GM21515 (cell line): ENCODE data around the gene TAF4.
"Not testable (repeated sequence)": the region's sequence is repeated elsewhere in the genome, so short reads cannot be mapped to it uniquely, and the experiment has no call there.

ENCODE experiments used
- ATAC-seq: cut with Tn5 transposase; IDR thresholded peaks from one replicate; pipeline ENCODE4 v1.9.1; 2021; ENCODE audit not compliant: unreplicated experiment

TAF4 gene, protein sequence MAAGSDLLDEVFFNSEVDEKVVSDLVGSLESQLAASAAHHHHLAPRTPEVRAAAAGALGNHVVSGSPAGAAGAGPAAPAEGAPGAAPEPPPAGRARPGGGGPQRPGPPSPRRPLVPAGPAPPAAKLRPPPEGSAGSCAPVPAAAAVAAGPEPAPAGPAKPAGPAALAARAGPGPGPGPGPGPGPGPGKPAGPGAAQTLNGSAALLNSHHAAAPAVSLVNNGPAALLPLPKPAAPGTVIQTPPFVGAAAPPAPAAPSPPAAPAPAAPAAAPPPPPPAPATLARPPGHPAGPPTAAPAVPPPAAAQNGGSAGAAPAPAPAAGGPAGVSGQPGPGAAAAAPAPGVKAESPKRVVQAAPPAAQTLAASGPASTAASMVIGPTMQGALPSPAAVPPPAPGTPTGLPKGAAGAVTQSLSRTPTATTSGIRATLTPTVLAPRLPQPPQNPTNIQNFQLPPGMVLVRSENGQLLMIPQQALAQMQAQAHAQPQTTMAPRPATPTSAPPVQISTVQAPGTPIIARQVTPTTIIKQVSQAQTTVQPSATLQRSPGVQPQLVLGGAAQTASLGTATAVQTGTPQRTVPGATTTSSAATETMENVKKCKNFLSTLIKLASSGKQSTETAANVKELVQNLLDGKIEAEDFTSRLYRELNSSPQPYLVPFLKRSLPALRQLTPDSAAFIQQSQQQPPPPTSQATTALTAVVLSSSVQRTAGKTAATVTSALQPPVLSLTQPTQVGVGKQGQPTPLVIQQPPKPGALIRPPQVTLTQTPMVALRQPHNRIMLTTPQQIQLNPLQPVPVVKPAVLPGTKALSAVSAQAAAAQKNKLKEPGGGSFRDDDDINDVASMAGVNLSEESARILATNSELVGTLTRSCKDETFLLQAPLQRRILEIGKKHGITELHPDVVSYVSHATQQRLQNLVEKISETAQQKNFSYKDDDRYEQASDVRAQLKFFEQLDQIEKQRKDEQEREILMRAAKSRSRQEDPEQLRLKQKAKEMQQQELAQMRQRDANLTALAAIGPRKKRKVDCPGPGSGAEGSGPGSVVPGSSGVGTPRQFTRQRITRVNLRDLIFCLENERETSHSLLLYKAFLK

DNA sequence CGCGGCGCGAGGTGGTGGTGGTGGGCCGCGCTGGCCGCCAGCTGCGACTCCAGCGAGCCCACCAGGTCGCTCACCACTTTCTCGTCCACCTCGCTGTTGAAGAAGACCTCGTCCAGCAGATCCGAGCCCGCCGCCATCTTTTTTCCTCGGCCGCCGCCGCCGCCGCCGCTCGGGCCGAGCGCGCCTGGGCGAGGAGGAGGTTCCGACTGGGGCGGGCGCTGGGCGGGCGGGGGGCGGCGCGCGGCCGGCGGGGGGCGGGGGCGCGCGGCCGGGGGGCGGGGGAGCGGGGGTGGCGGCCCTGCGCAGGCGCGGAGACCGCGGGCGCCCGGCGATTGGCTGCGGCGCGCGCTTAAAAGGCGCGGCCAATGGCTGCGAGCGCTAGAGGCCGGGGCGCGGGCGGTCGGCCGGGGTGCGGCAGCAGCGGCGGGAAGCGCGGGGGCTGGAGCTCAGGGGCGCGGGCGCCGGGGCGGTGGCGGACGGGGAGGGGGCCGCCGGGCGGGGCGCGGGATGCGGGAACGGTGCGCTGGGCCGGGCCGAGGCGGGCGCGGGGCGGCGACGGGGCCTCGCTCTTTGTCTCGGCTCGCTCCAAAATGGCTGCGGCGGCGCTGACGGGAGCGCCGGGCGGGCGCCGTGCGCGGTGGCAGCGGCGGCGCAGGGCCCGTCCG lies at the start of gene TAF4:
Gene TAF4, minus strand, starts transcription at position 208 of the 665 bp plus-strand sequence. Its CDS starts 71 bp downstream, at position 137.
- ATAC-seq = peak; percentile 69

DNA sequence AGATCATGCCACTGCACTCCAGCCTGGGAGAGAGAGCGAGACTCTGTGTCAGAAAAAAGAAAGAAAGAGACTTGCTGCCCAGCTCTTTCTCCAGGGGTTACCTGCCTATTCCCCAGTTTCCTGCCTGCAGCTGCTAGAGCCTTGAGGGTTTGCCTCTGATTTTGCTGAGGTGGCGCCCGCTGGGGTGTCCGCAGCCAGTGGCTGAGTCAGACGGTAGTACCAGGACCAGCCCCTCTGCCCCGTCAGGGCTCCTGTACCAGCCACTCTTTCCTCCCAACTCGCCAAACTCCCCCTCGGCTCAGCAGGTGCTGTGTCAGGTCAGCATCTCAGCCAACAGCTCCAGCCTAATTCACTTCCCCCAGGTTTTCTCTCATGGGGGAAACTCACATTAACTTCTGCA lies 49.2 kb upstream of the TAF4 start:
- ATAC-seq = no peak

DNA sequence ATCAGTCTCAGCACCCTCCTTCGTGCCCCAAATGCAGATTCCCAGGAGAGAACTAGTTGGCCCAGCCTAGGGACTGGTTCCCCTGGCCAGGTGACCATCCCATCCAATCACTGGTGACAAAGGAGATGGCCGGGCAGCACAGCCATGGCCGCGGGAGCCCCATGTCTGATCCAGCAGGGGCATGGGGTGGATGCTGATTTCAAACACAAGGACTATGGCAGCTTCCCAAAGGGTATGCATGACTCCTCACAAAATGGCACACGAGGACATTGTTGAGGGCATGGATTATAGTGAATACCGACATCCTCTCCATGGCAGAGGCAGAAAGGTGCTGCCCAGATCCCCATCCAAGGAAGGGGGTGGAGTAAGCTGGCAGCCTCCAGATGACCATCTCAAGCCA lies 46.7 kb upstream of the TAF4 start:
- no peak for ATAC-seq

DNA sequence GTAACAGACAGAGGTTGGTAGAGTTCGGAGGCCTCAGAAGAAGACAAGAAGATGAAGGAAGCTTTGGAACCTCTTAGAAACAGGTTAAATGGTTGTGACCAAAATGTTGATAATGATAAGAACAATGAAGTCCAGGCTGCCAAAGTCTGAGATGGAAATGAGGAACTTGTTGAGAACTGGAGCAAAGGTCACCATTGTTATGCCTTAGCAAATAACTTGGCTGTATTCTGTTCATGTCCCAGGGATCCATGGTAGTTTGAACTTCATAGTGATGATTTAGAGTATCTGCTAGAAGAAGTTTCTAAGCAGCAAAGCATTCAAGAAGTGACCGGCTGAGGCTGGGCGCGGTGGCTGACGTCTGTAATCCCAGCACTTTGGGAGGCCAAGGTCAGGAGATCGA lies 45.5 kb upstream of the TAF4 start:
- ATAC-seq = no peak

DNA sequence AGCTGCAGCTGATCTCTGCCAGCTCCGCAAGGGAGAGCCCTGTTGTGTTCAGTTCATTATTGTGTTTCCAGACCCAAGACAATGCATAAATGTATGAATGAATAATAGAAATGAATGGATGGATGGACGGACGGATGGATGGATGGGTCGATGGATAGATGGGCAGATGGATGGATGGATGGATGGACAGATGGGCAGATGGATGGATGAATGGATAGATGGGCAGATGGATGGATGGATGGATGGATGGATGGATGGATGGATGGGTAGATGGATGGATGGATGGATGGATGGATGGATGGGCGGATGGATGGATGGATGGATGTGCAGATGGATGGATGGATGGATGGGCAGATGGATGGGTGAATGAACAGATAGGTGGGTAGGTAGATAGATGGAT lies 39.9 kb upstream of the TAF4 start:
- no peak for ATAC-seq

DNA sequence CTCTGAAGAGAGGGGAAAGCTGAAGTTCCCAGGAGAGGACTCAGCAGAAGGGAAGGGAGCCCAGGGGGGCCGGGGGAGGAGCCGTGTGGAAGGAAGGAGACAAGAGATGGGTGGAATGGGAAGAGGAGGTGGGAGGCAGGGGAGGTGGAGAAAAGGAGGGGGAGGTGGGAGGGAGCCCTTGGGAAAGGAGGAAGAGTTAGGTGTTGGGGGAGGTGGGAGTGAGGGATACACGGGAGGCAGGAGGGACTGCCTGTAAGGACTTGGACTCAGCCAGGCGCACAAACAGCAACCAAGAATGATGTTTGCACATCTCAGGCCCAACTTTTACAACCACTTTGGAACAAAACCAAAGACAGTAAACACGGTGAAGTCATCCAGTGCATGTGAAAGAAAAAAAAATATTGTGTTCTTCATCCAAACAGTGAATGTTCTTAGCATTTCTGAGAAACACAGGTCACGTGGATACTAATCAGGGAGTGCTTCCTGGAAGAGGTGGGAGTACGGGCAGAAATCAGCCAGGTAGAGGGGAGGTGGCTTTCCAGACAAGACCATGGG lies 39.2 kb upstream of the TAF4 start:
- ATAC-seq = no peak

DNA sequence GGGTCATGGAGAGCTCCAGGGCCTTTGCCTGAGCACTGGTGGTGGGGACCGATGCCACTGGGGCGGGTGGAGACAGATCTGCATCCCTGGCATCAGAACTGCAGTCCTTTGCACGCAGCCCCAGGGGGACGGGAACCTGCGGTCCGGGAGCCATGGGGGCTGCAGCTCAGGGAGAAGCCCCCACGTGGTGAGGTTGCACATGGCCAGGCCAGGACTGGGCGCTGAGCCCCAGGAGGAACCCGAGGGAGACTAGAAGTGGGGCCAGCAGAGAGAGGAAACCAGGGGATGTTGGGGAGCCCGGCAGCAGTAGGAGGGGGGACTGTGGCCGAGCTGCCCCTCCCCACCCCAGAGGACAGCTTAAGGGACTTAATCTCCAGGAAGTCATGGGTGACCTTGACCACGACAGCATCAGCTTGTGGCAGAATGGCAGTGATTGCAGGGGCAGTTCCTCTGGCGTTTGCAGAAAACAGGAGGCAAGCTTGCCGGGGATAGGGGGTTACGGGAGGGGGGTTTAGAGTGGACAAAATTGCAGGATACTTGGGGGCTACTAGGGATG lies 38.6 kb upstream of the TAF4 start:
- ATAC-seq = no peak

DNA sequence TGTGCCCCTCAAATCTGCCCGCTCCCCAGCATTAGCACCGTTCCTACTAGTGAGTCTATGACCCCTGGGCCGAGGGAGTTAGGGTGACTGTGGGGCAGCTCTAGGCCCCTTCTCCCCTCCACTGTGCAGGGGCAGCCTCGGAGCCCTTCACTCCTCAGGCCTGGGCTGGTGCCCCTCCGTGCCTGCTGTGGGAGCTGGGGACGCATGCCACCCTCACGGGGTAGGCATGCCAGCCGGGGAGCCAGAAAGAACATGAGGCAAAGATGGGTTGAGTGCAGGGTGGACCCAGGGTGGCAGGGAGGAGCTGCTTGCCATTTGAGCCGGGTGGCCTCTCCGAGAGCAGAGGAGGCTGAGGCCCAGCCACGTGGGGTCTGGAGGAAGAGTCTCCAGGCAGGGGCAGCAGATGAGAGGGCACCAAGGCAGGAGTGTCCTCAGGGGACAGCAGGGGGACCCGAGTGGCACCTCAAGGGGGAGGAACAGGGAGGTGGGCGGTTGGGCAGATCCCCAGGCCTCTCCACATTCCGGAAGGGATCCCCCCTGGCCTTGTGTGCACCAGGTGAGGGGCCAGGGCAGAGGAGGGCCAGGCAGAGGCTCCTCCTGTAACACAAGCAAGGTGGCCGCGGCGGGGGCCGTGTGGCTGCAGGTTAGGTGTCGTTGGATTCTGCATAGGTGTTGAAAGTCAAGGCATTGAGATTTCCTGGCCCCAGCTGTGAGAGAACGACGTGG lies 38.0 kb upstream of the TAF4 start:
- ATAC-seq = no peak

DNA sequence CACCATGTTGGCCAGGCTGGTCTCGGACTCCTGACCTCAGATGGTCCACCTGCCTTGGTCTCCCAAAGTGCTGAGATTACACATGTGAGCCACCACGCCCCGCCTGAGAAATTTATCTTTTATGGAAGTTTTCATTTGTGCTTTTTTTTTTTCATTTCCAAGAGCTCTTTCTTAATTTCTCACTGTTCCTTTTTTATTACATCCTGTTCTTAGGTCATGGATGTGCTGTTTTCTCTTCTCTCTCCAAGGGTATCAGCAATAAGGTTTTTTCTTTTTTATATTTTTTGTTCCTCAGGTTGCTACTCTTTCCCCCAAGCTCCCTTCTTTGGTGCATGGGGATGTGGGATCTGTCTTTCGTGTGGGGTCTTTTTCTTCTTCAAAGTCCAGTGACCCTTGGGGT lies 35.4 kb upstream of the TAF4 start:
- no peak for ATAC-seq

DNA sequence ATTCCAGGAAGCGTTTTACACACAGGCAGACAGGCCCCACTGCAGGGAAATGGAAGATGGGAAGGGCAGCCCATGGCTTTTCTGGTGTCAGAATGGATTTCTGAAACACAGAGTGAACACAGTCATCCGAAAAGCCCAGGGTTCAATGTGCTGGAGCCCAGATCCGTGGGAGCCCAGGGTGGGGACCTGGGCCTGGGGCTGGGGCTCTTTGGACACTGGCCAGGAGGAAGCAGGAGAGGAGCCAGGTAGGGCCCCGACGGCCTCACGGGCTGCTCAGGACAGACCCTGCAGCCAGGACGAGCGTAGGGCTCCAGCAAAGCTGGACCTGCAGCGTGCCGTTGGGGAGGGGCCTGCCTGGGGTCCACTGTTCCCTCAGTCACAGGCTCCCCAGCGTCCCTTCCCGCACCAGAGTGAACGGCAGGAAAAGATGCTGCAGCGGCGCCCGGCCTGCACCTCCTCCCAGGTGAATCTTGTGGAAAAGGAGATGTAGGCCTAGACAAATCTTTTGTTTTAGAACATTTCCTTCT lies 32.3 kb upstream of the TAF4 start:
- ATAC-seq = no peak

DNA sequence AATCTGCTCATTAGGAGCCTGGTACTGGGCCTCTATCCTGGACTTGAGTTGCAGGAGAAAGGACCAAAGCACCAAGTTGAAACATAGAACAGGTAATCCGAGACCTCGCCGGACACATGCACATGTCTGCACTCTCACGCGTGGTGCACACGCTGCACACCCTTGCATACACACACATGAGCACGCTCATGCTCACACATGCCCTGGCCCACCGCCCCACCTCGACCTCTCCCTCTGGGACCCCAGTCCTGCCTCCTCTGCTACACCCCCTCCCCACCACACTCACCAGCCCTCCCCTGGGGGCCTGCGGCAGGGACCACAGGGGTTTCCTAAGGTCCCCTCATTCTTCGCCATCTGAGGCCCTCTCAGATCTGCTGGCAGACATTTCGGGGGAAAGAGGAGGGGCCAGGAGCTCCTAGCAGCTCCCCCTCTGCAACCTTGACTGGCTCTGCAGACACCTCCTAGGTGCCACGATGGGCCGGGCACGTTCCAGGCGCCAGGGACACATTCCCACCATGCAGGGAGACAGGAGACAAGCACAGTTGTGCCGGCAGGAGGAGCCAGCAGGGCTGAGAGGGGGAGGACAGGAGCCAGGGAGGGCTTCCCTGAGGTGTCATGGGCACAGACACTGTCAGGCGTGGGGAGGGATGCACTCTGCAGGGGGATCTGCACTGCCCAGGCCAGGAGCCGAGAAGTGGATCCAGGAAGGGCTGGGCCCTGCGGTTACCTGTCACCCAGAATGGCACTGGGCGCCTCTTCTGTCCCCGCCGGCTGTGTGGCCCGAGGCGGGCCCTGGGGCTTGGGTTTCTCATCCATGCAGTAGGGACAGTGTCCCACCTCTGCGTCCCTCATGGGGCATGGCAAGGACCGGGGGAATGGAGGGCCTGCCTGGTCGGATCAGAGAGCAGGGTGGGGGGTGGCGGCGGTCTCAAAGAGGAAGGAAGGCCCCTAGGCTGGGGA lies 31.0 kb upstream of the TAF4 start:
- ATAC-seq = no peak

DNA sequence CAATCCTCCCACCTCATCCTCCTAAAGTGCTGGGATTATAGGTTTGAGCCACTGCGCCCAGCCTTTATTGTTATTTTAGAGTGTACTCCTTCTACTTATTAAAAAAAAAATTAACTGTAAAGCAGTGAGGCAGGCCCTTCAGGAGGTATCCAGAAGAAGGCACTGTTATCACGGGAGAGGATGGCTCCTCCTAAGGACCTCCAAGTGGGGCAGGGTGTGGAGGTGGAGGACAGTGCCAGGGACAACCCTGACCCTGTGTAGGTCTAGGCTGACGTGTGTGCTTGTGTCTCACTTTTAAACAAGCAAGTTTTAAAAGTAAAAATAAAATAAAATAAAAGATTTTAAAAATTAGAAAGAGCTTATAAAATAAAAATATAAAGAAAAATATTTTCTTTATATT lies 23.7 kb upstream of the TAF4 start:
- ATAC-seq = no peak

DNA sequence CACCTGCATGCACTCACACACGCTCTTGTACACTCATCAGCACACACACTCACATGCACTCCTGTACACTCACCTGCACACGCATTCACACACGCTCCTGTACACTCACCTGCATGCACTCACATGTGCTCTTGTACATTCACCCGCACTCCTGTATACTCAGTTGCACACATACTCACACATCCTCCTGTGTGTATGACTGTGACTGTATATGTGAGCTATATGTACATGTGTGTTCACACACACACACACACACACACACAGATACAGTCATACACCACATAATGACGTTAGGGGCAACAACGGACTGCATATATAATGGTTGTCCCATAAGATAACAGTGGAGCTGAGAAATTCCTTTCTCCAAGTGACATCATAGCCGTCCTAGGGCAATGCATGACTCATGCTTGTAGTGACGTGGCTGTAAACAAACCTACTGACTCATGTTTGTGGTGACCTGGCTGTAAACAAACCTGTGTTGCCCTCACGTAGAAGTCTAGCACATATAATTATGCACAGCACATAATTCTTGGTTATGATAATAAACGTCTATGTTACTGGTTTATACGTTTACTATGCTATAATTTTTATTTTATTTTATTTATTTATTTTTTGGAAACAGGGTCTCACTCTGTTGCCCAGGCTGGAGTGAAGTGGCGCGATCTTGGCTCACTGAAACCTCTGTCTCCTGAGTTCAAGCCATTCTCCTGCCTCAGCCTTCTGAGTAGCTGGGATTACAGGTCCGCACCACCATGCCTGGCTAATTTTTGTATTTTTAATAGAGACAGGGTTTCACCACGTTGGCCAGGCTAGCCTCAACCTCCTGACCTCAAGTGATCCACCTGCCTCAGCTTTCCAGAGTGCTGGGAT lies 22.8 kb upstream of the TAF4 start:
- ATAC-seq = no peak

DNA sequence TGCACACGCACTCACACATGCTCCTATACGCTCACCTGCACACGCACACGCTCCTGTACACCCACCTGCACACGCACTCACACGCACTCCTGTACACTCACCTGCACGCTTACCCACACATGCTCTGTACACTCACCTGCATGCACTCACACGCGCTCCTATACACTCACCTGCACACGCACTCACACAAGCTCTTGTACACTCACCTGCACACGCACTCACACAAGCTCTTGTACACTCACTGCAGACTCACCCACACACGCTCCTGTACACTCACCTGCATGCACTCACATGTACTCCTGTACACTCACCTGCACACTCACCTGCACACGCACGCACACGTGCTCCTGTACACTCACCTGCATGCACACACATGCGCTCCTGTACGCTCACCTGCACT lies 22.0 kb upstream of the TAF4 start:
- ATAC-seq = no peak

DNA sequence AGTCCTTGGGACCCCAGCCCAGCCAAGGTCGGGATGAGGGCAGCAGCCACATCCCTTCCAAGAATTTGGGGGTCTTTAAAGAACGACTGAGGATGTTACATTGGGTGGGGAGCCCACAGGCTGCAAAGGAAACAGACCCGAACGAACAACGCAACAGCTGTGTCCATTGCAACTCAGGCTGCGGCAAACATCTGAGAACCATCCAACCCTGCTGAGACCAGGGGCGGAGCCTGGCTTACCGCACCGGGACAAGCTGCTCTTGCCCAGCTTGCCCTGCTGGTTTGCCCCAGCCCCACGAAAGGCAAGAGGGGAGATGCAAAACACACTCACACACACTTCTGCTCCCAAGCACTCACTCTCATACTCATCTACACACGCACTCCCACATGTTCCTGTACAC lies 21.5 kb upstream of the TAF4 start:
- no peak for ATAC-seq

DNA sequence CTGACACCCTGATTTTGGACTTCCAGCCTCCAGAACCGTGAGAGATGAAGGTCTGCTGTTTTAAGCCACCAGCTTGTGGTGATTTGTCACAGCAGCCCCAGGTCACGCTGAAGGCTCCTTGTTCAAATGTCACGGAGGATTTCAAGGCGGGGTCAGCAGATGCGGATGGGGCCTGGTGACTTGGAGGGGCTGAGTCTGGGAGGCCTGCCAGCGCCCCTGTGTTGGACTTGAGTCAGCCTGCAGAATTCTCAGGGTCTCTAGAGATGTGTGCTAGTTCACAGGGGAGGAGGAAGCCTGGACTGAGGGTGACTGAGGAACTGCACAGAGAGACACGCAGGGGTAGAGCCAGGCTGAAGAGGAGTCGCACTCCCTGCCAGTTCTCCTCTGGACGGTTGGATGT lies 19.5 kb upstream of the TAF4 start:
- no peak for ATAC-seq

DNA sequence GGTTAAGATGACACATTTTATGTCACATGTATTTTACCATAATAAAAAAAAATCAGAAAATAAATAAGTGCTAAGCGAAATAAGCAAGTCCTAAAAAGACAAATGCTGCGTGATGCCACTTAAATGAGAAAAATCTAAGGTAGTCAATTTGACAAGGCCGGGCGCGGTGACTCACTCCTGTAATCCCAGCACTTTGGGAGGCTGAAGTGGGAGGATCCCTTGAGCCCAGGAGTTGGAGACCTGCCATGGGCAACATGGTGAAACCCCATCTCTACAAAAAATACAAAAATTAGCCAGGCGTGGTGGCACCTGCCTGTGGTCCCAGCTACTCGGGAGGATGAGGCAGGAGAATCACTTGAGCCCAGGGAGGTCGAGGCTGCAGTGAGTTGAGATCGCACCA lies 18.5 kb upstream of the TAF4 start:
- ATAC-seq = not testable (repeated sequence)

DNA sequence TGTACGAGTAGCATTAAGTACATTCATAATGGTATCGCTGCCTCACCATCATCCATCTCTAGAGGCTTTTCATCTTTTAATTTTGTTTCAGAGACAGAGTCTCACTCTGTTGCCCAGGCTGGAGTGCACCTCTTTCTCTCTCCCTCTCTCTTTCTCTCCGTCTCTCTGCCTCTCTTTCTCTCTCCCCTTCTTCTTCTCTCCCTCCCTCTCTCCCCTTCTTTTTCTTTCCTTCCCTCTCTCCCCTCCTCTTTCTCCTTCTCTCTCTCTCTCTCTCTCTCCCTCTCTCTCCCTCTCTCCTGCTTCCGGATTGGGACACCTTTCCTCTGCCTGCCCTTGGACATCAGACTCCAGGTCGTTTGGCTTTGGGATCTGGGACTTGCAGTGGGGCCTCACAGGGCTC lies 17.6 kb upstream of the TAF4 start:
- ATAC-seq = no peak
